ENCODE results near the gene MEGF6. TPM values are rescaled to one million over a fixed set of nuclear protein-coding genes. Genes with fewer than 3 reads are reported as not detected.

Gene MEGF6
- total and polyA plus RNA-seq, 9 of the 15 experiments (the other 6 are each of a cell fraction or from before 2014, with no cell fraction given): 0.03 to 1.7 (median 0.24) TPM; not detected in 3

GRCh38 chr1:3649342-3650247 is 38.3 kb upstream of the MEGF6 start, which contains the start of gene WRAP73 (continued):
- no peak for TF ChIP-seq ARHGAP35 (IDR thresholded peaks at IDR 0.05; ENCODE audit: partially characterized antibody)
- TF ChIP-seq MAZ (CRISPR knock-in tag; conservative IDR thresholded peaks at IDR 0.05 in 1 of 2, IDR thresholded peaks at IDR 0.05 in 1 of 2): 0 out of 4 replicates have a peak, but pooled peaks of 1 of the 2 experiments have one; percentile 48
- TF ChIP-seq ETV6 (IDR thresholded peaks at IDR 0.05; ENCODE audit: borderline replicate concordance in 1 of 2, low read depth in 2 of 2, low read length in 1 of 2): no peak
- TF ChIP-seq ETV6 (CRISPR knock-in tag; IDR thresholded peaks at IDR 0.05; ENCODE audit: borderline replicate concordance): no peak
- TF ChIP-seq ZNF436 (CRISPR knock-in tag; IDR thresholded peaks at IDR 0.05): no peak
- TF ChIP-seq PHB (CRISPR knock-in tag; IDR thresholded peaks at IDR 0.05): 0 out of 2 replicates have a peak, but pooled peaks have one; percentile 46
- no peak for TF ChIP-seq HLTF (IDR thresholded peaks at IDR 0.05)
- peak; percentile 92 for TF ChIP-seq ETS1 (conservative IDR thresholded peaks at IDR 0.05; ENCODE audit: control insufficient read depth, low read depth, low read length)
- no peak for TF ChIP-seq SMARCC2 (IDR thresholded peaks at IDR 0.05; ENCODE audit: low read depth)
- no peak for TF ChIP-seq OTX1 (CRISPR knock-in tag; IDR thresholded peaks at IDR 0.05)
- TF ChIP-seq ZNF324 (CRISPR knock-in tag; IDR thresholded peaks at IDR 0.05): no peak
- TF ChIP-seq HCFC1 (IDR thresholded peaks at IDR 0.05; ENCODE audit: low read depth, low read length): peak; percentile 97
- no peak for TF ChIP-seq ZNF561 (CRISPR knock-in tag; conservative IDR thresholded peaks at IDR 0.05)
- TF ChIP-seq MGA (IDR thresholded peaks at IDR 0.05): peak; percentile 87
- TF ChIP-seq TAF1 (IDR thresholded peaks at IDR 0.05; ENCODE audit: control insufficient read depth, extremely low read depth, insufficient read depth, low read length, severe bottlenecking): no peak

All from K562 (cell line).